ENCODE data around the gene PRR20D.
"Not testable (repeated sequence)": the region's sequence is repeated elsewhere in the genome, so short reads cannot be mapped to it uniquely, and the experiment has no call there.

The PRR20D gene

GRCh38 chr13:57160332-57160731, at the start of gene PRR20D:
TSS of gene PRR20D (plus strand) at chr13:57160632. CDS start at chr13:57161019, 387 bp downstream.
- DNase-seq; intact Hi-C loops (cut with DNase I): not testable (repeated sequence)

GRCh38 chr13:57114945-57115344, 45.5 kb upstream of the PRR20D start:
- no peak for DNase-seq
- intact Hi-C loops (cut with DNase I): no loop called here

GRCh38 chr13:57123681-57124080, 36.8 kb upstream of the PRR20D start:
- intact Hi-C loops (cut with DNase I): no loop called here
- peak in 4 of 10 donors; percentile 7 to 79 (median 30) for DNase-seq

- intact Hi-C loops (cut with DNase I): no loop called here
Observed at GRCh38 chr13:57128909-57129308, 31.5 kb upstream of the PRR20D start.

GRCh38 chr13:57136093-57136492, 24.3 kb upstream of the PRR20D start:
- intact Hi-C loops (cut with DNase I): no loop called here
- DNase-seq: no peak

More at GRCh38 chr13:57128909-57129308, 31.5 kb upstream of the PRR20D start:
- no peak for DNase-seq

- DNase-seq: no peak
- intact Hi-C loops (cut with DNase I): no loop called here
Observed at GRCh38 chr13:57137585-57137984, 22.8 kb upstream of the PRR20D start.

GRCh38 chr13:57138988-57139387, 21.4 kb upstream of the PRR20D start:
- intact Hi-C loops (cut with DNase I): no loop called here
- DNase-seq: peak in 1 of 10 donors; percentile 11

- intact Hi-C loops (cut with DNase I): not testable (repeated sequence)
- DNase-seq: peak in 2 of 10 donors; percentile 23 to 46
Observed at GRCh38 chr13:57139781-57140180, 20.7 kb upstream of the PRR20D start.

GRCh38 chr13:57140235-57140968, 20.0 kb upstream of the PRR20D start, which contains the start of gene PRR20A:
TSS of gene PRR20A (plus strand) at chr13:57140918. CDS start at chr13:57141305, 387 bp downstream.
- peak in 2 of 10 donors; percentile 18 to 69 for DNase-seq
- intact Hi-C loops (cut with DNase I): not testable (repeated sequence)

- DNase-seq; intact Hi-C loops (cut with DNase I): not testable (repeated sequence)
Observed at GRCh38 chr13:57147188-57147587, 13.2 kb upstream of the PRR20D start, which contains the start of gene PRR20B. TSS of gene PRR20B (plus strand) at chr13:57147488. CDS start at chr13:57147875, 387 bp downstream.

- peak in 3 of 10 donors; percentile 2 to 73 (median 24) for DNase-seq
- intact Hi-C loops (cut with DNase I): not testable (repeated sequence)
Observed at GRCh38 chr13:57148106-57148505, 12.3 kb upstream of the PRR20D start.

- DNase-seq; intact Hi-C loops (cut with DNase I): not testable (repeated sequence)
Observed at GRCh38 chr13:57153761-57154160, 6.7 kb upstream of the PRR20D start, which contains the start of gene PRR20C. TSS of gene PRR20C (plus strand) at chr13:57154061. CDS start at chr13:57154448, 387 bp downstream.

GRCh38 chr13:57166897-57167296, 6.5 kb downstream of the PRR20D start, which contains the start of gene PRR20E:
TSS of gene PRR20E (plus strand) at chr13:57167197. CDS start at chr13:57167584, 387 bp downstream.
- intact Hi-C loops (cut with DNase I); DNase-seq: not testable (repeated sequence)

GRCh38 chr13:57191667-57192066, 31.2 kb downstream of the PRR20D start:
- DNase-seq: no peak
- intact Hi-C loops (cut with DNase I): no loop called here

GRCh38 chr13:57212989-57213388, 52.6 kb downstream of the PRR20D start:
- intact Hi-C loops (cut with DNase I): no loop called here
- no peak for DNase-seq

Data from posterior cingulate gyrus (tissue), 11 donors.